Prostate gland (tissue), 2 donors: ENCODE data around the gene EXD2.

ENCODE experiments used
- POLR2A ChIP-seq: fragments of 450-650 bp; IDR thresholded peaks from one replicate; pipeline ENCODE4 v1.6.1; 2016; ENCODE audit warnings: antibody characterized with exemption, mild to moderate bottlenecking
- TF ChIP-seq, protein P1 (sequence below), 4 experiments: fragments of 200-600 bp in 2 of 4; fragments of 450-650 bp in 2 of 4; sonication (generic) in 2 of 4; IDR thresholded peaks; 1 replicate in 3 of 4; 2 replicates in 1 of 4; pipeline ENCODE4 v1.5.1; 2016 to 2019; ENCODE audit warnings: antibody characterized with exemption in 4 of 4, mild to moderate bottlenecking in 2 of 4, moderate library complexity in 2 of 4

GRCh38 chr14:69175130-69175529, 16.2 kb upstream of the EXD2 start:
- TF ChIP-seq, protein P1, sequence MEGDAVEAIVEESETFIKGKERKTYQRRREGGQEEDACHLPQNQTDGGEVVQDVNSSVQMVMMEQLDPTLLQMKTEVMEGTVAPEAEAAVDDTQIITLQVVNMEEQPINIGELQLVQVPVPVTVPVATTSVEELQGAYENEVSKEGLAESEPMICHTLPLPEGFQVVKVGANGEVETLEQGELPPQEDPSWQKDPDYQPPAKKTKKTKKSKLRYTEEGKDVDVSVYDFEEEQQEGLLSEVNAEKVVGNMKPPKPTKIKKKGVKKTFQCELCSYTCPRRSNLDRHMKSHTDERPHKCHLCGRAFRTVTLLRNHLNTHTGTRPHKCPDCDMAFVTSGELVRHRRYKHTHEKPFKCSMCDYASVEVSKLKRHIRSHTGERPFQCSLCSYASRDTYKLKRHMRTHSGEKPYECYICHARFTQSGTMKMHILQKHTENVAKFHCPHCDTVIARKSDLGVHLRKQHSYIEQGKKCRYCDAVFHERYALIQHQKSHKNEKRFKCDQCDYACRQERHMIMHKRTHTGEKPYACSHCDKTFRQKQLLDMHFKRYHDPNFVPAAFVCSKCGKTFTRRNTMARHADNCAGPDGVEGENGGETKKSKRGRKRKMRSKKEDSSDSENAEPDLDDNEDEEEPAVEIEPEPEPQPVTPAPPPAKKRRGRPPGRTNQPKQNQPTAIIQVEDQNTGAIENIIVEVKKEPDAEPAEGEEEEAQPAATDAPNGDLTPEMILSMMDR (IDR thresholded peaks at IDR 0.05), result no peak
- no peak for TF ChIP-seq POLR2A
